GM19099 (cell line): ENCODE data around the gene ALDH1B1.

Source experiments
- POLR2A ChIP-seq: IDR thresholded peaks from 3 replicates; pipeline ENCODE4 v1.6.1; 2011; ENCODE audit warnings: low read depth; ENCODE audit not compliant: insufficient read length; ENCODE audit errors: extremely low read depth

The ALDH1B1 gene

DNA sequence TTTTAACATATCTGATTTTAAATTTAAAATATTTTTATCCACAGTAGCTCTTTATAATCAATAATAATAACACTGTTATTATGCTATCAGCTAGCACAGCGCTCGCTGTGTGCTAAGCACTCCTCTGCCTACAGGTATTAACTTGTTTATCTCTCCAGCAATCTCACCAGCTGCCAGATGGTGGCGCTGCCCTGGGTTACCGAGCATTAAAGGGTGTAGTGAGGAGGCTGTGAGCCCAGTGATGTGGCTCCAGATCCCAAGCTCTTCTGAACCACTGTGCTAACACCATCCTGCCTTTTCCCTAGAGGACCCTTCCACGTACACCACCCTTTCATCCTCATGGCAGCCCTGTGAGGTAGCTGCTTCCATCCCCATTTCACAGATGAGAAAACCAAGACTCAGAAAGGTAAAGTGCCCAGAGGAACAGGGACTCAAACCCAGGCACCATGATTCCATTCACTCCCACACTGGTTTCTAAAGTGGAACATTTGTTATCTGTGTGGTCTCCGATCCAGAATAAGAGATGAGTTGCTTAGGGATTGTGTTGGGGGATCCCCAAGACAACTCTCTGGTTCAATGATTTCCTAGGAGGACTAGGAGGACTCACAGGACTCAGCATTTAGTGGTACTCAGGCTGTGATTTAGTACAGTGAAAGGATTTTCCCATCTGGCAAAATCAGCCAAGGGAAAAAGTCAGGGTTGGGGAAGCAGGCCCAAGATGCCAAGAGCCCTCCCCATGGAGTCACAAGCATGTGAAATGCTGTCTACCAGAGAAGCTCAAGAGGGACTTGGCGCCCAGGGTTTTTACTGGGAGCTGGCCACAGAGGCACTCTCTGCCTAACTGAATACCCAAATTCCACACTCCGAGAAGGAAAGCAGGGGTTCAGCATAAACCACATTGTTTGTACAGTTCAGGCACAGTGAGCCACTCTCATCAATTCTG lies 24.8 kb downstream of the ALDH1B1 start:
- no peak for TF ChIP-seq POLR2A

DNA sequence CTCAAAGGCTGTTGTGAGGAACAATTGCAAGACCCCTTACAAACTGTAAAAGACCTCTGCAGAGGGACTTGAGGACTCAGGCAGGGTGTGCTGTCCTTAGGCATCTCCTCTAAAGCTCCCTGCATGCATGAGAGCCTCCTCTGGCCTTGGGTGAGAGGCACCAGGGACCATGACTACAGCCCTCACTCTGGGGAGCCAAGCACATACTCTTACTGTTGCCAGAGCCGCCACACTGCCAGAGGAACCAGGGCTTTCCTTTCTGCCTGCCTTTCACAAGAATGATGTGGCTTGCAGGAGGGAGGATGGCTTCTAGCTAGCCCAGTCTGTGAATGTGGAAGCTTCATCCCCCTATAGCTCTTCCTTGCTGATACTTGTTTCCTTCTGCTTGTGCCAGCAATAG lies 25.9 kb downstream of the ALDH1B1 start:
- no peak for TF ChIP-seq POLR2A

- no peak for TF ChIP-seq POLR2A
Measured at GRCh38 chr9:38419181-38419580, 26.7 kb downstream of the ALDH1B1 start.

DNA sequence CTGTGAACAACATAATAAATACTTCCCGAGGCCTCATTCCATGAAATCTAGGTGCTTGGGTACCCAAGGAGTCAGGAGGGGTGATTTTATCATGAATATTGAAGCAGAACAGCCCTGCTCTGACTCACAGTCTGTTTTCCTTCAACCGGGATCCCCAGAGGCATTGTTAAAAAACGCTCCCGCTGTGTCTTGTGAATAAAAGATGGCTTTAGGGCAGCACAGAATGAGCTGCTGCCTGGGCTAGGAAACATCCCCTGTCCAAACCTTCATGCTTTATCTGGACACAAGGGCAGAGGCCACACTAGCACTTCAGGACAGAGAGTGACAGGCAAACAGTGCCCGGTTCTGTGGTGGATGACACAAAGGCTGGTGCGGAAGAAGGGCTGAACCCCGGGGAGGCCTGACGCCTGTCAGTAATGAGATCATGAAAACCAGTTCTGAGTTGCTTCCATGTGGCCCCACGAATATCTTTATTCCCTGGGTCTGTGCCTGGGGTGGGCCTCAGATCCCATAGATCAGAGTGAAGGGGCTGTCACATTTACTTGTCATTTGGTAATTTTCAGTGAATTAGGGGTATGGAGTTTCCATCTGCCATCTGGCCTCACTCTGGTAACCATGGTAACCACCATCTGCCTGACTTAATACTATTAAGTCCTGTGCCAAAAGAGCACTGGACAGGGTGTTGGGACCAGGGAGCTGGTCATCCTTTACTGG lies 29.2 kb downstream of the ALDH1B1 start:
- TF ChIP-seq POLR2A = no peak

GRCh38 chr9:38422555-38423260 lies 30.2 kb downstream of the ALDH1B1 start:
- no peak for TF ChIP-seq POLR2A

DNA sequence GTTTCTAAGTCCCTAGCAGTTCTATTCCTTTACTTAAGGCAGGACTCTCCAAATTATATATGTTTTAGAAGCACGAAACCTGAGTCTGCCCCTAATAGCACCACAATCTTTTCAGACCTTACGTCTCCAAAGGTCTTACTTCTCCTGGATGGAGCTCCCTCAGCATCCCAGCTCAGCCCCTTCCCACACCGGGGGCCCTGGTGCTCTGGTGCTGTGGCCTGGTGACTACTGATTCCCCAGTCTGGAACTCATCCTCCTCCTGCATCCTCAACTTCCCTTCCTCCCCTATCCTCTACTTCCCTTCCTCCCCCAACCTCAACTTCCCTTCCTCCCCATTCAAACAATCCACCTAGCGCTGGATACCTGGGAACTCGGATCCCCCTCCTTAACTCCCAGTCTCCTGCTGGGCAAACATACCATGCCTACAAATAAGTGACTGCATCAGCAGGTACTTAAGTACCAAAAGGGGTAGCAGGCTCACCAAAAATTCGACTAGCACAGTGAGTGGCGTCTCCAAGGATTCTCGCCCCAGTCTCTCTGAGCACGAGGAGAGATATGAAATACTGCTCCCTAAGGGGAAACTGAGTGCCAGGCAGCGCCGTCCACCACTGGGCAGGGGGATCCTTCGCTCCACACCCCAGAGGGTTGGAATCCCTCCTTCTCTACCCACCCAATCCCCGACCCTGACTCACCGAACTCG lies 30.9 kb downstream of the ALDH1B1 start:
- TF ChIP-seq POLR2A = no peak

GRCh38 chr9:38423973-38424843 lies 31.7 kb downstream of the ALDH1B1 start, which contains the start of gene IGFBPL1:
TSS of gene IGFBPL1 (minus strand) at chr9:38424454. CDS start at chr9:38424424, 30 bp downstream.
- peak; percentile 46 for TF ChIP-seq POLR2A

DNA sequence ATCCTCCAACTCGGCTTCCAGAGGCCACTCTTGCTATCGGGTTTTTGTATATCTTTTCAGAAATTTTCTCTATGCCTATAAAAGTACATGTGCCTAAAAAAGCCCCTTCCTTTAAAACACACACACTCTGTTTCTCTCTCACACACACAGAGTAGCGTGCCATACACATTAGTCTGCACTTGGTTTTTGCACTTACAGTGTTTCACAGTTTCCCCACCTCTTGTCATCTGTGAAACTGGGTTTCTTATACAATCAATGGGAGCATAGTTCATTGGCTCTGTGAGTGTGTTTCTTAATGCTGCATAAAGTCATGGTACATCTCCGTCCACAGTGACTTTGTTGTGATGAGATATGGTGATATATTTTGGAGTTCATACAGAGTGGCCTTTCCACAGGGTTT lies 32.4 kb downstream of the ALDH1B1 start:
- TF ChIP-seq POLR2A = no peak

DNA sequence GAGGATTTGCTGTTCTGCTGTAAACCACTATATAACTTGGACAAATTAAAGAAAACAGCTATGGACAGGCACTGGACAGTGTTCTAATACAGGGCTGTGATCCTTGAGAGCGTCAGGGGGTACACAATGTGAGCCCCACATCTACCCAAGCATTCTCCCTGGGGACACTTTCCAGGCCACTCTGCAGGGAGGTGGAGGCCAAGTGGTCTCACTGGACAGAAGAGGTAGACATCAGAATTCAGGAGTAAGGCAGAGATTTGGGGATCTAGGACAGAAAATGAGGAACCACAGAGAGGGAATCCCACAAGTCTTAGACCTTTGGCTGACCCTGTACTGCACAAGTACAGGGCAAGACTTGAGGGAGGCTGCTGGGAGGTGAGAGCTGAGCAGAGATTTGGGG lies 35.6 kb downstream of the ALDH1B1 start:
- no peak for TF ChIP-seq POLR2A

DNA sequence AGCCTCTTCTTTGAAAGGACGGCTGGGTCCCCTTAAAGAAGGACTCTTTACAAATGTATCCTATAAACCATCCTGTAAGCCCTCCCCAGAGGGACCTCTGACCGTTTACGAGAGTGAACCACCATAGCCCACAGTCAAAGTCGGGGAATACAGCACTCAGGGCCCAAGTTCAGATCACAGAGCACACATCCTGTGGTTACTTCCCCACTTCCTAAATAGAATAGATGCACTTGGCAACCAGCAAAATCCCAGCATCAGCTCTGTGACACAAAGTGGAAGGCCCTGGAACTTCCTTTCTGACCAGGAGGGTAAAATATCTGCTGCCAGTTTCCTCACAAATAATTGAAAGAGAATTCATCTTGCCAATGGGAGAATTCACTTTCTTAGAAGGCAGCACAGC lies 38.6 kb downstream of the ALDH1B1 start:
- no peak for TF ChIP-seq POLR2A

DNA sequence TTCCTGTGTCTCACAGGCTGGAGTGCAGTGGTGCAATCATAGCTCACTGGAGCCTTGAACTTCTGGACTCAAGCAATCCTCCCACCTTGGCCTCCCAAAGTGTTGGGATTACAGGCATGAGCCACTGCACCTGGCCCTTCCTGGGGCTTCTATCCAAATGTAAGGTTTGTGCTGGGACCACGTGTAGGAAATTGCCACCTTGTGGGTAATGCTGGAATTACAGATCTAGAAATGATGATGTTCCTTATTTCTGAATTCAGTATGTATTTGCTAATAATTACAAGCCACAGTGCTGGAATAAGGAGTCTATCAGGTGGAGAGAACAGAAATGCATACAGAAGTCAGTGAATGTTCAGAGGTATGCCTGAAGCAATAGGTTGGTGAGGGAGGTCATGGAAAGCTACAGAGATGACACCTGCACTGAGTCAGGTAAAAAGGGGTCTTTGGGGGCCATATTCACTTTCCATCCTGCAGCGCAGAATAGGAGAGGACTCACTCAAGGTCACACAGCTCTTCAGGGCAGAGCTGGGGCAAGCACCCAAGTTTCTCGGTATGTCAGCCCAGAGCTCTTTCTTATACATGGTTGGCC lies 40.5 kb downstream of the ALDH1B1 start:
- TF ChIP-seq POLR2A = no peak

- TF ChIP-seq POLR2A = no peak
Measured at GRCh38 chr9:38434365-38434764, 41.9 kb downstream of the ALDH1B1 start.

GRCh38 chr9:38434853-38435252 lies 42.4 kb downstream of the ALDH1B1 start:
- no peak for TF ChIP-seq POLR2A

- no peak for TF ChIP-seq POLR2A
Measured at GRCh38 chr9:38435521-38435920, 43.0 kb downstream of the ALDH1B1 start.

DNA sequence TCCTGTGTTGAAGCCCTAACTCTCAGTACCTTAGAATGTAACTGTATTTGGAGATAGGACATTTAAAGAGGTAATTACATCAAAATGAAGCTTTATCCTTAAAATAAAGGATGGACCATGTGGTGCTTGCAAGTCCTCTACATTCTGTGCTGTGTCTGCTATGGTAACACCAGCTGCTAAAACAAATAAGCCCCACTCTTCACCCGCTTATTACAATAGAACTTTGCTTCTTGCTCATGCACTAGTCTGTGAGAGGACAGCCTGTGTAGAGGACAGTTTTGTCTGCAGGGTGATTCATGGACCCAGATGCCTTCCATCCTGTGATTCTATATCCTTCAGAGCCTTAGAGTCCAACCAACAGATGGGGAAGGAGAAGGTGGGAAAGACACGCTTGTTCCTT lies 44.2 kb downstream of the ALDH1B1 start:
- TF ChIP-seq POLR2A = no peak
